Panc1 (cell line): ENCODE results near the gene POMC. TPM values are rescaled to one million over a fixed set of nuclear protein-coding genes. Genes with fewer than 3 reads are reported as not detected.

Source experiments
- ATAC-seq: fragments of 200-7000 bp; cut with Tn5 transposase; 2 replicates; pipeline ENCODE4 v1.9.1; 2020; ENCODE audit warnings: mild to moderate bottlenecking, moderate library complexity
- BruUV-seq: library from RNA; stranded (reverse); fragments of 400-500 nt; replicated peaks from 2 replicates; lab custom pipeline; 2021; lab: Mats Ljungman, UMichigan
- CTCF ChIA-PET: fragments of 300-600 bp; sonication (Branson Sonifier 250); formaldehyde crosslinking; loops from one replicate; lab custom pipeline; 2022; ENCODE audit warnings: antibody characterized with exemption; lab: Charles Lee
- POLR2A ChIA-PET: fragments of 300-600 bp; sonication (Branson Sonifier 250); formaldehyde crosslinking; loops from one replicate; lab custom pipeline; 2022; ENCODE audit warnings: antibody characterized with exemption; lab: Charles Lee
- DNase-seq: peaks from one replicate; pipeline ENCODE4 v3.0.0-alpha.2; 2010; ENCODE audit warnings: low read depth, low spot score
- H3K27ac ChIP-seq: 2 replicates; pipeline ENCODE4 v1.5.1; 2011; ENCODE audit warnings: mild to moderate bottlenecking, low read length, inconsistent platforms
- H3K27me3 ChIP-seq: fragments of 200-500 bp; sonication (Bioruptor generic); 2 replicates; pipeline ENCODE4 v1.6.0; 2014; ENCODE audit warnings: low read length, inconsistent platforms; ENCODE audit not compliant: control insufficient read depth, insufficient read depth
- H3K36me3 ChIP-seq: fragments of 200-500 bp; sonication (Bioruptor generic); 2 replicates; pipeline ENCODE4 v1.5.1; 2014; ENCODE audit warnings: inconsistent platforms, mild to moderate bottlenecking, low read length, moderate library complexity; ENCODE audit not compliant: control insufficient read depth, insufficient read depth
- H3K4me1 ChIP-seq: 2 replicates; pipeline ENCODE4 v1.5.1; 2011; ENCODE audit warnings: inconsistent platforms, mild to moderate bottlenecking, low read length, moderate library complexity; ENCODE audit not compliant: control insufficient read depth, insufficient read depth
- H3K4me3 ChIP-seq, 2 experiments: 2 replicates each; pipeline ENCODE4 v1.5.1; 2011 to 2012; ENCODE audit warnings: low read depth in 2 of 2, low read length in 2 of 2, mild to moderate bottlenecking in 2 of 2, inconsistent platforms in 1 of 2, moderate library complexity in 1 of 2
- H3K9me3 ChIP-seq: fragments of 200-500 bp; sonication (Bioruptor generic); 2 replicates; pipeline ENCODE4 v1.5.1; 2014; ENCODE audit warnings: low read depth, mild to moderate bottlenecking, inconsistent platforms, low read length, moderate library complexity; ENCODE audit not compliant: control insufficient read depth, insufficient read depth
- CTCF ChIP-seq: fragments of 450-650 bp; IDR thresholded peaks from 2 replicates; pipeline ENCODE4 v1.5.1; 2017; ENCODE audit warnings: mild to moderate bottlenecking
- POLR2AphosphoS5 ChIP-seq: IDR thresholded peaks from 2 replicates; pipeline ENCODE4 v1.6.1; 2012; ENCODE audit warnings: mild to moderate bottlenecking, low read depth, low read length, moderate library complexity
- REST ChIP-seq, 2 experiments: IDR thresholded peaks; 2 replicates each; pipeline ENCODE4 v1.6.1; 2011 to 2012; ENCODE audit warnings: low read depth in 2 of 2, control low read depth in 1 of 2, low read length in 1 of 2, mild to moderate bottlenecking in 1 of 2, moderate library complexity in 1 of 2; ENCODE audit not compliant: insufficient read depth in 1 of 2
- SIN3A ChIP-seq: IDR thresholded peaks from 2 replicates; pipeline ENCODE4 v1.6.1; 2012; ENCODE audit warnings: low read depth, mild to moderate bottlenecking, low read length, moderate library complexity, borderline replicate concordance; ENCODE audit not compliant: insufficient read depth
- TCF7L2 ChIP-seq: IDR thresholded peaks from 2 replicates; pipeline ENCODE4 v1.6.1; 2011; ENCODE audit warnings: mild to moderate bottlenecking, low read depth, low read length, inconsistent platforms
- in situ Hi-C: cut with HindIII; loops from 2 replicates; pipeline ENCODE4 v1.10.0; 2016; ENCODE audit warnings: low sequenced_read_pairs, low pct_unique_long_range_greater_than_20kb
- intact Hi-C: fragments of 100-400 bp; cut with micrococcal nuclease; formaldehyde crosslinking; loops from one replicate; pipeline ENCODE4 v1.10.0; 2022; ENCODE audit not compliant: unreplicated experiment
- total RNA-seq: library from RNA; stranded (reverse); gene quantifications from one replicate; pipeline ENCODE4 v1.2.1, GENCODE V29; 2021; ENCODE audit not compliant: unreplicated experiment

The POMC gene
- total RNA-seq, 1 experiment from 2014 or later, result not detected

- intact Hi-C loops, result no loop called here
- no peaks in the 10 kb centered on the region for H3K4me1 ChIP-seq
- no peak overlapping the region for H3K4me3 ChIP-seq
- ChIA-PET CTCF (no interaction called here), POLR2A (no interaction called here)
- H3K27me3 ChIP-seq, result no peaks in the 10 kb centered on the region
- no peak for DNase-seq
- in situ Hi-C loops, result no loop called here
- TF ChIP-seq CTCF (no peak), POLR2AphosphoS5 (no peak), SIN3A (no peak), TCF7L2 (no peak), REST (IDR thresholded peaks at IDR 0.05; ENCODE audit: insufficient read depth in 1 of 2, low read depth in 2 of 2, low read length in 1 of 2) (no peak)
- ATAC-seq, result no peak
- no TSS peak for BruUV-seq
- H3K27ac ChIP-seq, result no peak overlapping the region
- H3K9me3 ChIP-seq, result no peaks in the 10 kb centered on the region
- no peaks in the 10 kb centered on the region for H3K36me3 ChIP-seq
Observed at GRCh38 chr2:25204190-25204838, 35.9 kb upstream of the POMC start.

- H3K36me3 ChIP-seq, result no peaks in the 10 kb centered on the region
- DNase-seq, result no peak
- POLR2A ChIA-PET, result no interaction called here
Observed at GRCh38 chr2:25202275-25202674, 33.9 kb upstream of the POMC start.

More at GRCh38 chr2:25202275-25202674, 33.9 kb upstream of the POMC start:
- intact Hi-C loops (no loop called here), in situ Hi-C loops (no loop called here)
- Histone ChIP-seq H3K4me1 (no peaks in the 10 kb centered on the region), H3K27ac (no peak overlapping the region), H3K9me3 (no peaks in the 10 kb centered on the region), H3K4me3 (no peak overlapping the region), H3K27me3 (no peaks in the 10 kb centered on the region)
- BruUV-seq, result no TSS peak
- TF ChIP-seq POLR2AphosphoS5 (no peak), SIN3A (no peak), TCF7L2 (no peak), REST (IDR thresholded peaks at IDR 0.05; ENCODE audit: insufficient read depth in 1 of 2, low read depth in 2 of 2, low read length in 1 of 2) (no peak), CTCF (no peak)
- CTCF ChIA-PET, result no interaction called here
- no peak for ATAC-seq
